GM23338 (cell line): ENCODE results near the gene RELN.

Experiments
- CREB1 ChIP-seq: fragments of 250-450 bp; sonication (Bioruptor Pico); IDR thresholded peaks from 2 replicates; pipeline ENCODE4 v1.5.0; 2020; ENCODE audit warnings: low read depth, mild to moderate bottlenecking, moderate library complexity
- EZH2 ChIP-seq: fragments of 200-600 bp; sonication (generic); IDR thresholded peaks from one replicate; pipeline ENCODE4 v1.8.0; 2017; ENCODE audit warnings: antibody characterized with exemption, mild to moderate bottlenecking, low read depth; ENCODE audit not compliant: unreplicated experiment
- EZH2phosphoT487 ChIP-seq: fragments of 200-600 bp; sonication (generic); IDR thresholded peaks from one replicate; pipeline ENCODE4 v1.8.1; 2018; ENCODE audit warnings: antibody characterized with exemption; ENCODE audit not compliant: unreplicated experiment
- JUNB ChIP-seq: IDR thresholded peaks from one replicate; pipeline ENCODE4 v1.6.1; 2016; ENCODE audit warnings: antibody characterized with exemption; ENCODE audit not compliant: unreplicated experiment
- NANOG ChIP-seq: IDR thresholded peaks from 2 replicates; pipeline ENCODE4 v1.6.1; 2016; ENCODE audit warnings: antibody characterized with exemption, borderline replicate concordance
- POLR2AphosphoS5 ChIP-seq: IDR thresholded peaks from 2 replicates; pipeline ENCODE4 v1.6.1; 2016; ENCODE audit warnings: antibody characterized with exemption, low read depth
- STAT1 ChIP-seq: IDR thresholded peaks from one replicate; pipeline ENCODE4 v1.6.1; 2016; ENCODE audit warnings: antibody characterized with exemption; ENCODE audit not compliant: unreplicated experiment
- TF ChIP-seq, protein P1 (sequence below), 2 experiments: fragments of 200-600 bp in 1 of 2; sonication (generic) in 1 of 2; conservative IDR thresholded peaks; 2 replicates each; pipeline versions ENCODE4 v1.5.1 to v1.6.1; 2016 to 2017; ENCODE audit warnings: antibody characterized with exemption in 2 of 2, low read depth in 2 of 2, mild to moderate bottlenecking in 2 of 2, moderate library complexity in 1 of 2
- TF ChIP-seq, protein P2 (sequence below): IDR thresholded peaks from one replicate; pipeline ENCODE4 v1.6.1; 2018; ENCODE audit warnings: antibody characterized with exemption; ENCODE audit not compliant: unreplicated experiment
- TF ChIP-seq, protein P3 (sequence below): IDR thresholded peaks from 2 replicates; pipeline ENCODE4 v1.6.1; 2016; ENCODE audit warnings: antibody characterized with exemption

DNA sequence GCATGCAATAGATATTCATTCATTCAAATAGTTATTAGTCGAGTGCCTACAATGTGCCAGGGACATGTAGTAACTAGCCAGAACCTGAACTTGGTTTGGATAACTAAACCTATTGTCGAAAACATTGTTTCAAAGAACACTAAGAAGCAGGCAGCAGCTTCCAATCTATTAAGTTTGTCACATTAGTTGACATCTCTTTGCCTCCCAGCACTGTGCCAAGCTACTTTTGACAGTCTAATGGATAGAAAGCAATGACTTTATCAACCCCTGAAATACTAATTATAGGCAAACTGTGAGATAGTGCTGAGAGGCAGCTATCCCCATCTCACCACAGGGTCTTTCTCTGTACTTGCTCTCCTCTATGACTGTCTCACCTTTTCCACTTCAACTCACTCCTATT, 22.4 kb upstream of the RELN start:
- TF ChIP-seq CREB1 (CRISPR knock-in tag) = no peak
- TF ChIP-seq, protein P1, sequence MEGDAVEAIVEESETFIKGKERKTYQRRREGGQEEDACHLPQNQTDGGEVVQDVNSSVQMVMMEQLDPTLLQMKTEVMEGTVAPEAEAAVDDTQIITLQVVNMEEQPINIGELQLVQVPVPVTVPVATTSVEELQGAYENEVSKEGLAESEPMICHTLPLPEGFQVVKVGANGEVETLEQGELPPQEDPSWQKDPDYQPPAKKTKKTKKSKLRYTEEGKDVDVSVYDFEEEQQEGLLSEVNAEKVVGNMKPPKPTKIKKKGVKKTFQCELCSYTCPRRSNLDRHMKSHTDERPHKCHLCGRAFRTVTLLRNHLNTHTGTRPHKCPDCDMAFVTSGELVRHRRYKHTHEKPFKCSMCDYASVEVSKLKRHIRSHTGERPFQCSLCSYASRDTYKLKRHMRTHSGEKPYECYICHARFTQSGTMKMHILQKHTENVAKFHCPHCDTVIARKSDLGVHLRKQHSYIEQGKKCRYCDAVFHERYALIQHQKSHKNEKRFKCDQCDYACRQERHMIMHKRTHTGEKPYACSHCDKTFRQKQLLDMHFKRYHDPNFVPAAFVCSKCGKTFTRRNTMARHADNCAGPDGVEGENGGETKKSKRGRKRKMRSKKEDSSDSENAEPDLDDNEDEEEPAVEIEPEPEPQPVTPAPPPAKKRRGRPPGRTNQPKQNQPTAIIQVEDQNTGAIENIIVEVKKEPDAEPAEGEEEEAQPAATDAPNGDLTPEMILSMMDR (conservative IDR thresholded peaks at IDR 0.05; ENCODE audit: low read depth in 2 of 2) = no peak
- no peak for TF ChIP-seq EZH2phosphoT487
- TF ChIP-seq EZH2 = no peak
- TF ChIP-seq POLR2AphosphoS5 = no peak
- TF ChIP-seq NANOG = no peak
- TF ChIP-seq, protein P2, sequence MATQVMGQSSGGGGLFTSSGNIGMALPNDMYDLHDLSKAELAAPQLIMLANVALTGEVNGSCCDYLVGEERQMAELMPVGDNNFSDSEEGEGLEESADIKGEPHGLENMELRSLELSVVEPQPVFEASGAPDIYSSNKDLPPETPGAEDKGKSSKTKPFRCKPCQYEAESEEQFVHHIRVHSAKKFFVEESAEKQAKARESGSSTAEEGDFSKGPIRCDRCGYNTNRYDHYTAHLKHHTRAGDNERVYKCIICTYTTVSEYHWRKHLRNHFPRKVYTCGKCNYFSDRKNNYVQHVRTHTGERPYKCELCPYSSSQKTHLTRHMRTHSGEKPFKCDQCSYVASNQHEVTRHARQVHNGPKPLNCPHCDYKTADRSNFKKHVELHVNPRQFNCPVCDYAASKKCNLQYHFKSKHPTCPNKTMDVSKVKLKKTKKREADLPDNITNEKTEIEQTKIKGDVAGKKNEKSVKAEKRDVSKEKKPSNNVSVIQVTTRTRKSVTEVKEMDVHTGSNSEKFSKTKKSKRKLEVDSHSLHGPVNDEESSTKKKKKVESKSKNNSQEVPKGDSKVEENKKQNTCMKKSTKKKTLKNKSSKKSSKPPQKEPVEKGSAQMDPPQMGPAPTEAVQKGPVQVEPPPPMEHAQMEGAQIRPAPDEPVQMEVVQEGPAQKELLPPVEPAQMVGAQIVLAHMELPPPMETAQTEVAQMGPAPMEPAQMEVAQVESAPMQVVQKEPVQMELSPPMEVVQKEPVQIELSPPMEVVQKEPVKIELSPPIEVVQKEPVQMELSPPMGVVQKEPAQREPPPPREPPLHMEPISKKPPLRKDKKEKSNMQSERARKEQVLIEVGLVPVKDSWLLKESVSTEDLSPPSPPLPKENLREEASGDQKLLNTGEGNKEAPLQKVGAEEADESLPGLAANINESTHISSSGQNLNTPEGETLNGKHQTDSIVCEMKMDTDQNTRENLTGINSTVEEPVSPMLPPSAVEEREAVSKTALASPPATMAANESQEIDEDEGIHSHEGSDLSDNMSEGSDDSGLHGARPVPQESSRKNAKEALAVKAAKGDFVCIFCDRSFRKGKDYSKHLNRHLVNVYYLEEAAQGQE = no peak
- TF ChIP-seq JUNB = no peak
- TF ChIP-seq, protein P3, sequence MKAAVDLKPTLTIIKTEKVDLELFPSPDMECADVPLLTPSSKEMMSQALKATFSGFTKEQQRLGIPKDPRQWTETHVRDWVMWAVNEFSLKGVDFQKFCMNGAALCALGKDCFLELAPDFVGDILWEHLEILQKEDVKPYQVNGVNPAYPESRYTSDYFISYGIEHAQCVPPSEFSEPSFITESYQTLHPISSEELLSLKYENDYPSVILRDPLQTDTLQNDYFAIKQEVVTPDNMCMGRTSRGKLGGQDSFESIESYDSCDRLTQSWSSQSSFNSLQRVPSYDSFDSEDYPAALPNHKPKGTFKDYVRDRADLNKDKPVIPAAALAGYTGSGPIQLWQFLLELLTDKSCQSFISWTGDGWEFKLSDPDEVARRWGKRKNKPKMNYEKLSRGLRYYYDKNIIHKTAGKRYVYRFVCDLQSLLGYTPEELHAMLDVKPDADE = no peak
- no peak for TF ChIP-seq STAT1
